GM12878 (cell line): ENCODE results near the gene MCOLN2. TPM values are rescaled to one million over a fixed set of nuclear protein-coding genes. Genes with fewer than 3 reads are reported as not detected.
A peak's percentile ranks its signal among the peaks of the same experiment; 100 is the strongest.

Experiments used
- CEBPB ChIP-seq, 2 experiments: fragments of 150-350 bp in 1 of 2; IDR thresholded peaks; 2 replicates each; pipeline ENCODE4 v1.6.1; 2012 to 2014; ENCODE audit warnings: low read depth in 2 of 2, low read length in 2 of 2, borderline replicate concordance in 1 of 2, inconsistent platforms in 1 of 2
- E2F8 ChIP-seq: fragments of 450-650 bp; IDR thresholded peaks from 2 replicates; pipeline ENCODE4 v1.6.1; 2018; ENCODE audit warnings: mild to moderate bottlenecking, low read depth, moderate library complexity; ENCODE audit not compliant: partially characterized antibody
- FOXM1 ChIP-seq: IDR thresholded peaks from 2 replicates; pipeline ENCODE4 v1.6.1; 2012; ENCODE audit warnings: low read depth, mild to moderate bottlenecking, inconsistent platforms, low read length, moderate library complexity
- HCFC1 ChIP-seq: fragments of 150-350 bp; IDR thresholded peaks from 2 replicates; pipeline ENCODE4 v1.6.1; 2014; ENCODE audit warnings: low read length
- MTA2 ChIP-seq: fragments of 450-650 bp; IDR thresholded peaks from 2 replicates; pipeline ENCODE4 v1.6.1; 2016; ENCODE audit warnings: low read depth, mild to moderate bottlenecking, moderate library complexity
- MTA3 ChIP-seq: IDR thresholded peaks from 2 replicates; pipeline ENCODE4 v1.6.1; 2012; ENCODE audit warnings: low read length, inconsistent platforms, borderline replicate concordance
- NFIC ChIP-seq: IDR thresholded peaks from 2 replicates; pipeline ENCODE4 v1.6.1; 2012; ENCODE audit warnings: low read depth, mild to moderate bottlenecking, inconsistent platforms, low read length, moderate library complexity
- NFXL1 ChIP-seq: fragments of 450-650 bp; IDR thresholded peaks from 2 replicates; pipeline ENCODE4 v1.6.1; 2017; ENCODE audit warnings: antibody characterized with exemption, mild to moderate bottlenecking, borderline replicate concordance
- NFYB ChIP-seq: IDR thresholded peaks from 2 replicates; pipeline ENCODE4 v1.6.1; 2011; ENCODE audit warnings: low read depth, mild to moderate bottlenecking, low read length, improper control_type of control experiment, moderate library complexity; ENCODE audit not compliant: insufficient read depth
- NR2C2 ChIP-seq: IDR thresholded peaks from 2 replicates; pipeline ENCODE4 v1.6.1; 2011; ENCODE audit warnings: borderline replicate concordance, low read depth; ENCODE audit not compliant: control insufficient read depth, insufficient read length
- NRF1 ChIP-seq: conservative IDR thresholded peaks from 2 replicates; pipeline ENCODE4 v1.6.1; 2011; ENCODE audit warnings: mild to moderate bottlenecking, low read depth, low read length, improper control_type of control experiment
- RAD51 ChIP-seq: fragments of 450-650 bp; IDR thresholded peaks from 2 replicates; pipeline ENCODE4 v1.6.1; 2016; ENCODE audit warnings: moderate library complexity, mild to moderate bottlenecking, inconsistent platforms
- RBBP5 ChIP-seq: fragments of 200-600 bp; sonication (generic); conservative IDR thresholded peaks from 2 replicates; pipeline ENCODE4 v1.6.1; 2016
- RELA ChIP-seq: fragments of 450-650 bp; IDR thresholded peaks from 2 replicates; pipeline ENCODE4 v1.8.0; 2014; ENCODE audit warnings: borderline replicate concordance; ENCODE audit not compliant: partially characterized antibody
- RELB ChIP-seq: fragments of 450-650 bp; IDR thresholded peaks from 2 replicates; pipeline ENCODE4 v1.6.1; 2017; ENCODE audit warnings: low read depth, mild to moderate bottlenecking, moderate library complexity
- SKIL ChIP-seq: fragments of 450-650 bp; IDR thresholded peaks from 2 replicates; pipeline ENCODE4 v1.6.1; 2017; ENCODE audit warnings: mild to moderate bottlenecking, low read depth, inconsistent platforms; ENCODE audit not compliant: poor library complexity, severe bottlenecking
- SRF ChIP-seq, 2 experiments: IDR thresholded peaks; 2 replicates each; pipeline ENCODE4 v1.6.1; 2011; ENCODE audit warnings: low read depth in 2 of 2, low read length in 2 of 2, mild to moderate bottlenecking in 1 of 2, moderate library complexity in 1 of 2
- USF1 ChIP-seq: IDR thresholded peaks from 2 replicates; pipeline ENCODE4 v1.6.1; 2011; ENCODE audit warnings: borderline replicate concordance, low read depth, mild to moderate bottlenecking, moderate library complexity, mixed read lengths, low read length; ENCODE audit not compliant: insufficient read depth; ENCODE audit errors: extremely low read length
- YY1 ChIP-seq: IDR thresholded peaks from 2 replicates; pipeline ENCODE4 v1.6.1; 2011; ENCODE audit warnings: low read depth, mild to moderate bottlenecking, low read length
- ZNF274 ChIP-seq: IDR thresholded peaks from one replicate; pipeline ENCODE4 v1.8.0; 2011; ENCODE audit not compliant: insufficient read length, insufficient read depth
- polyA plus RNA-seq, 11 experiments: library from polyadenylated mRNA; depleted of rRNA in 4 of 11; unstranded in 6 of 11; stranded (reverse) in 5 of 11; fragments of >200 nt; fragmentation: Nextera tagmentation in 4 of 11; fragmentation: Illumina TruSeq in 1 of 11; extraction: Ambion mirVana in 4 of 11; extraction: Trizol in 1 of 11; gene quantifications; 1 replicate in 1 of 11; 2 replicates in 10 of 11; pipeline versions ENCODE4 v1.2.1 to v1.2.3, GENCODE V29; 2011 to 2016; ENCODE audit warnings: inconsistent platforms in 2 of 11, missing spikeins in 2 of 11, low read depth in 1 of 11
- total RNA-seq, 4 experiments: library from RNA; depleted of rRNA in 3 of 4; stranded (reverse); fragments of >200 nt in 3 of 4; fragmentation: Illumina TruSeq in 1 of 4; extraction: Trizol in 1 of 4; gene quantifications; 2 replicates each; pipeline versions ENCODE4 v1.2.1 to v1.2.3, GENCODE V29; 2013 to 2021

Gene MCOLN2
- total and polyA plus RNA-seq, 10 of the 15 experiments (the other 5 are each of a cell fraction or from before 2014, with no cell fraction given) = 25.9 to 233 (median 109) TPM

- no peak for TF ChIP-seq USF1
- TF ChIP-seq RELA = no peak
- TF ChIP-seq CEBPB (IDR thresholded peaks at IDR 0.05; ENCODE audit: borderline replicate concordance in 1 of 2, low read depth in 2 of 2, low read length in 2 of 2) = 0 out of 4 replicates have a peak, but pooled peaks of 1 of the 2 experiments have one; percentile 56
- TF ChIP-seq E2F8 = no peak
- no peak for TF ChIP-seq NR2C2
- peak; percentile 44 for TF ChIP-seq SKIL
- TF ChIP-seq RAD51 = no peak
- peak; percentile 83 for TF ChIP-seq NFIC
- no peak for TF ChIP-seq NFXL1
- peak; percentile 89 for TF ChIP-seq FOXM1
- peak; percentile 31; the same call in 1 of the 2 replicates for TF ChIP-seq RELB
- TF ChIP-seq MTA2 = peak; percentile 43; the same call in 1 of the 2 replicates
- TF ChIP-seq YY1 = no peak
- 0 out of 2 replicates have a peak, but pooled peaks have one; percentile 47 for TF ChIP-seq MTA3
- no peak for TF ChIP-seq HCFC1
- no peak for TF ChIP-seq SRF (IDR thresholded peaks at IDR 0.05; ENCODE audit: low read depth in 2 of 2, low read length in 2 of 2)
- TF ChIP-seq NFYB = no peak
- no peak for TF ChIP-seq RBBP5
- no peak for TF ChIP-seq NRF1
- no peak for TF ChIP-seq ZNF274
These were observed 5.6 kb downstream of the MCOLN2 start (continued) for GRCh38 chr1:84991097-84991920.
